GM10266 (cell line): ENCODE data around the gene ITGA2.

Experiments used
- DNase-seq: peaks from one replicate; pipeline ENCODE4 v3.0.0; 2012; ENCODE audit errors: extremely low spot score
- CTCF ChIP-seq: IDR thresholded peaks from 2 replicates; pipeline ENCODE4 v1.5.1; 2012; ENCODE audit warnings: mild to moderate bottlenecking, low read depth; ENCODE audit not compliant: control insufficient read depth, insufficient read depth; ENCODE audit errors: missing control alignments

Gene ITGA2

DNA sequence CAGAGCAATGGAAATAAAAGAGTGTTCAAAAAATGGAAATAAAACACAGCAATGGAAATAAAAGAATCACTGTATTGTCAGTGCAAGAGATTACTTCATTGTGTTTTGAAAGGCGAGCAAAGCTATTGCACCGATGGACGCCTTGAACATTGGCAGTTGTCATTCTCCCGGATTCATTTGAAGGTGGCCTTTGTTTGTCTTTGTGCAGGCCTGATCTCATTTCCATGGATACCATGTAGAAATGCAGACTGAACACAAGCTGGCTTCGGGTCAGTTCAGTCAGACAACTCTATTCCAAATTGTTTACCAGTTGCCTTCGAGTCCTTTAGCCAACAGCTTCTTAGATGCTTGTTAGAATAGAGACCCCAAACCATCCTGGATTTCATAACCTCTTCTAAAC is 8.3 kb downstream of the ITGA2 start:
- no peak for DNase-seq
- no peak for TF ChIP-seq CTCF

DNA sequence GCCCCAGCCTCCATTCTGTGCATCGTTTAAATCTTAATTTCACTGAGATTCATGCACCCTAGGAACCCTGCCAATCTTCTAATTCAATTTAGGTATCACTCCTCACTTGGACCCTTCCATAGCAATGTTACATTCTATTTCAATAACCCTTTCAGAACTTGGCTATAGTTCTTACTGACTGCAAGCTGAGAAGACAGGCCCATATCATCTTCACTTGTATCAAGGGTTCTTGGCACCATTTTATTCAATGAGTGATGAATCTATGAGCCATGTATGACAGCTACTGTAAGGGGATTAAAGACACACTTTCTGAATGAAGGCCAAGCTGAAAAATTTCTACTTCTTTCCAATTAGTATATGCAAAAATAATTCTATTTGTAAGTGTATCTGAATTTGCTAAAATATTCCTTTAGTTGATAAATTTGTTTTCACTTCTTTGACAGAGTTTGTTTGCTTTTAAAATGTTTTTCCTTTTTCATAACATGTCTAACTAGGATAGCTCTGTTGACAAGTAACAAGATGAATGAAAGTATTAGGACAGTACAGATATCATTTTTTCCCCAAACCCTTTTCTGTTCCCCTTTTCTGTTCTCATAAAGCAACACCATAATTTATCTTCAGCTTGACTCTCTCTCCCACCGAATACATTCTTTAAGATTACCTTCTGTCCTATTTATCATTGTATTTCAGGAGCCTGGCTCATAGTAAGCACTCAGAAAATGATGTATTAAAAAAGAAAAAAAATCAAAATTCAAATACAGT is 9.6 kb downstream of the ITGA2 start:
- TF ChIP-seq CTCF, result no peak
- DNase-seq, result no peak

DNA sequence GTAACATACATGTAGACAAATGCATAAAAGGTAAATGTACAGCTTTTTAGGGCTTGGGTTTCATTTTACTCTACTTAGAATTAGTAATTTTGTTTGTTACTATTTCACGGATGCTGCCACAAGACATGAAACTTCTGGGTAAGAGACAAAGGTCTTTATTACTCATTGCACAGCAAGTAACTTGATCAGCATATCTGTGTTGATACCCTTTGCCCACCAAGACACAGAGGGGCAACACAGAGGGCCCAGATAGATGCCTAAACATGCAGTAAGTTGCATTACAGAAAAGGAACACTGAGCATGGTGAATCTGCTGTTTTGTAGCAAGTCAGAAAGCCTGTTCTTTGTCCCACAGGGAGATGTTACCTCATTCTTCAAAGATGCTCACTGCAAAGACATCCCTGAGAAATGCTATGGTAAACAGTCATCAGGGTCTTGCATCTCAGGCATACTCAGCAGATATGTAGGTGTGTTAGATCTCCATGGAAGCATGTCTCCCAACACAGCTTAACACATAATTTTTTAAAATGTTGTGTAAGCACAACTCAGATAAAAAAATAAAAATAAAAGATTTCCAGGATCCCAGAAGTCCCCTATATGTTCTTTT is 10.3 kb downstream of the ITGA2 start:
- no peak for TF ChIP-seq CTCF
- no peak for DNase-seq

DNA sequence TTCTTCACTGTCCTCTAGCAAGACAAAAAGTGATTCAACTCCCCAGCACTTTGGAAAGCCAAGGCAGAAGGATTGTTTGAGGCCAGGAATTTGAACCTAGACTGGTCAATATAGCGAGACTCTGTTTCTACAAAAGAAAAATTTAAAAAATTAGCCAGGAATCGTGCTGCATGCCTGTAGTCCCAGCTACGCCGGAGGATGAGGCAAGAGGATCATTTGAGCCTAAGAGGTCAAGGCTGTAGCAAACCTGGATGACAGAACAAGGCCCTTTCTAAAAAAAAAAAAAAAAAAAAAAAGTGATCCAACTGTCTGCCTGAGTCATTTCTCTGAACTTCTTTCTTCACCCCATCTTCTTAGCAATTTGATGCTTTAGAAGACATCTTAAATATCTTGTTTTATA is 12.4 kb downstream of the ITGA2 start:
- DNase-seq, result no peak
- no peak for TF ChIP-seq CTCF

GRCh38 chr5:53002491-53002890 is 13.3 kb downstream of the ITGA2 start:
- no peak for TF ChIP-seq CTCF
- DNase-seq, result no peak

DNA sequence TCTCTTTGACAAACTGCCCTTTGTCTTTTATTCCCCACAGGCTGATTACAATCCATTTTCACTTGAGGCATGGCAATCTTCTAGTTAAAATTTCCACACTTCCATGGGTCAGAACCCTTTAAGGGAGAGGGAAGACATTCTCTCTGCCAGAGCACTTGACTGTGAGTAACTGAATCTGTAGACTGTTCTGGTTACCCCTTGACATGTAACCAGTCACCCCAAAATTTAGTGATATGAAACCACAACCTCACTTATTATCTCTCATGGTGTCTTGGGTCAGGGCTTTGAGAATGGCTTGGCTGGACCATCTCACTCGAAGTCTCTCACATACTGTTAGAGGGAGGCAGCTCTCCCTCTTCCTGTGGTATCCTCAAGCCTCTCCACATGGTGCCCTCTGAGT is 14.0 kb downstream of the ITGA2 start:
- no peak for TF ChIP-seq CTCF
- no peak for DNase-seq
